Calu3 (cell line): ENCODE results near the gene KCNG2. TPM values are rescaled to one million over a fixed set of nuclear protein-coding genes. Genes with fewer than 3 reads are reported as not detected.

Experiments used
- BruUV-seq: library from RNA; stranded (reverse); fragments of 400-500 nt; replicated peaks from 2 replicates; lab custom pipeline; 2021; lab: Mats Ljungman, UMichigan
- CTCF ChIA-PET: fragments of 300-600 bp; sonication (Branson Sonifier 250); formaldehyde crosslinking; loops from one replicate; lab custom pipeline; 2022; ENCODE audit warnings: antibody characterized with exemption; lab: Charles Lee
- DNase-seq: peaks from one replicate; pipeline ENCODE4 v3.0.0; 2022
- H3K27ac Mint-ChIP-seq: one replicate; pipeline ENCODE4 v1.8.0; 2022; ENCODE audit warnings: mixed read lengths; ENCODE audit not compliant: unreplicated experiment
- H3K27me3 Mint-ChIP-seq: one replicate; pipeline ENCODE4 v1.8.0; 2022; ENCODE audit warnings: mixed read lengths; ENCODE audit not compliant: unreplicated experiment
- H3K36me3 Mint-ChIP-seq: one replicate; pipeline ENCODE4 v1.8.0; 2022; ENCODE audit warnings: mild to moderate bottlenecking, moderate library complexity, mixed read lengths; ENCODE audit not compliant: insufficient read depth, unreplicated experiment
- H3K4me1 Mint-ChIP-seq: one replicate; pipeline ENCODE4 v1.8.0; 2022; ENCODE audit warnings: mild to moderate bottlenecking, low read depth, mixed read lengths; ENCODE audit not compliant: unreplicated experiment
- H3K4me3 Mint-ChIP-seq: one replicate; pipeline ENCODE4 v1.8.0; 2022; ENCODE audit warnings: mild to moderate bottlenecking, low read depth, moderate library complexity, mixed read lengths; ENCODE audit not compliant: unreplicated experiment
- H3K9me3 Mint-ChIP-seq: one replicate; pipeline ENCODE4 v1.8.0; 2022; ENCODE audit warnings: low read depth, mixed read lengths; ENCODE audit not compliant: unreplicated experiment
- CTCF ChIP-seq: fragments of 200-600 bp; IDR thresholded peaks from one replicate; pipeline ENCODE4 v1.8.0; 2022; ENCODE audit warnings: antibody characterized with exemption; ENCODE audit not compliant: unreplicated experiment
- intact Hi-C: fragments of 100-400 bp; cut with micrococcal nuclease; formaldehyde crosslinking; loops from one replicate; pipeline ENCODE4 v1.10.0; 2022; ENCODE audit not compliant: unreplicated experiment
- total RNA-seq: library from RNA; stranded (reverse); gene quantifications from 2 replicates; pipeline ENCODE4 v1.2.3, GENCODE V29; 2022

KCNG2 gene
- total RNA-seq, 1 experiment from 2014 or later, result not detected

- no peaks in the 10 kb centered on the region for H3K4me1 Mint-ChIP-seq
- no TSS peak for BruUV-seq
- CTCF ChIA-PET, result no interaction called here
- intact Hi-C loops, result no loop called here
- TF ChIP-seq CTCF, result no peak
- H3K9me3 Mint-ChIP-seq, result peaks cover 11% of the 10 kb centered on the region
- no peak overlapping the region for H3K27ac Mint-ChIP-seq
- H3K36me3 Mint-ChIP-seq, result peaks cover 11% of the 10 kb centered on the region
- no peak overlapping the region for H3K4me3 Mint-ChIP-seq
- no peaks in the 10 kb centered on the region for H3K27me3 Mint-ChIP-seq
- no peak for DNase-seq
These were observed 113.0 kb downstream of the KCNG2 start for GRCh38 chr18:79910563-79911343.

- H3K36me3 Mint-ChIP-seq, result peaks cover 15% of the 10 kb centered on the region
- intact Hi-C loops, result no loop called here
- no TSS peak for BruUV-seq
- no peaks in the 10 kb centered on the region for H3K27me3 Mint-ChIP-seq
- H3K27ac Mint-ChIP-seq, result no peak overlapping the region
- H3K4me1 Mint-ChIP-seq, result no peaks in the 10 kb centered on the region
- no peak overlapping the region for H3K4me3 Mint-ChIP-seq
- H3K9me3 Mint-ChIP-seq, result peaks cover 11% of the 10 kb centered on the region
- TF ChIP-seq CTCF, result no peak
- DNase-seq, result no peak
- CTCF ChIA-PET, result no interaction called here
These were observed 113.9 kb downstream of the KCNG2 start for GRCh38 chr18:79911344-79912270.

GRCh38 chr18:79912409-79912991 is 114.8 kb downstream of the KCNG2 start:
- no peak overlapping the region for H3K4me3 Mint-ChIP-seq
- intact Hi-C loops, result no loop called here
- CTCF ChIA-PET, result no interaction called here
- no peak for DNase-seq
- no peaks in the 10 kb centered on the region for H3K4me1 Mint-ChIP-seq
- no peaks in the 10 kb centered on the region for H3K27me3 Mint-ChIP-seq
- no TSS peak for BruUV-seq
- TF ChIP-seq CTCF, result no peak
- peaks cover 15% of the 10 kb centered on the region for H3K36me3 Mint-ChIP-seq
- peaks cover 11% of the 10 kb centered on the region for H3K9me3 Mint-ChIP-seq
- H3K27ac Mint-ChIP-seq, result no peak overlapping the region

GRCh38 chr18:79912994-79913831 is 115.5 kb downstream of the KCNG2 start:
- BruUV-seq, result no TSS peak
- H3K36me3 Mint-ChIP-seq, result peaks cover 21% of the 10 kb centered on the region
- no peak overlapping the region for H3K27ac Mint-ChIP-seq
- no peaks in the 10 kb centered on the region for H3K27me3 Mint-ChIP-seq
- no peaks in the 10 kb centered on the region for H3K4me1 Mint-ChIP-seq
- H3K4me3 Mint-ChIP-seq, result no peak overlapping the region
- CTCF ChIA-PET, result no interaction called here
- peaks cover 14% of the 10 kb centered on the region for H3K9me3 Mint-ChIP-seq
- intact Hi-C loops, result no loop called here
- no peak for TF ChIP-seq CTCF
- no peak for DNase-seq
